ENCODE measurements around the gene NUP93.
"Not testable (repeated sequence)": the region's sequence is repeated elsewhere in the genome, so short reads cannot be mapped to it uniquely, and the experiment has no call there.

Gene NUP93

GRCh38 chr16:56883586-56883985, 153.7 kb downstream of the NUP93 start:
- no peak overlapping the region for H3K27ac ChIP-seq
- no peak for DNase-seq (ENCODE audit: low spot score)
- no peak for TF ChIP-seq CTCF (conservative IDR thresholded peaks at IDR 0.05; ENCODE audit: low read depth)
- POLR2A ChIA-PET (ENCODE audit: low non-redundant PET): no interaction called here
- CTCF ChIA-PET: interaction anchor here (0.6 to 0.7 kb wide), 2 partner anchors 88 to 853 kb away, joined by 3 to 5 read pairs; no protein-coding TSS in a partner anchor

- no peak for DNase-seq (ENCODE audit: low spot score)
- TF ChIP-seq CTCF (conservative IDR thresholded peaks at IDR 0.05; ENCODE audit: low read depth): no peak
- ChIA-PET CTCF (interaction anchor here (0.5 to 0.6 kb wide), 2 partner anchors 210 to 853 kb away, joined by 3 read pairs; no protein-coding TSS in a partner anchor), POLR2A (ENCODE audit: low non-redundant PET) (no interaction called here)
- H3K27ac ChIP-seq: no peak overlapping the region
Observed at GRCh38 chr16:56884026-56884582, 154.2 kb downstream of the NUP93 start.

- CTCF ChIA-PET: interaction anchor here (0.5 to 0.6 kb wide), 2 partner anchors 47 to 211 kb away, joined by 3 to 5 read pairs; no protein-coding TSS in a partner anchor
- DNase-seq (ENCODE audit: low spot score); POLR2A ChIA-PET (ENCODE audit: low non-redundant PET); H3K27ac ChIP-seq: not testable (repeated sequence)
Observed at GRCh38 chr16:56884929-56885328, 155.0 kb downstream of the NUP93 start.

- no peak for TF ChIP-seq CTCF (conservative IDR thresholded peaks at IDR 0.05; ENCODE audit: low read depth)
- CTCF ChIA-PET: no interaction called here
- H3K27ac ChIP-seq: no peak overlapping the region
- DNase-seq (ENCODE audit: low spot score): no peak
- POLR2A ChIA-PET (ENCODE audit: low non-redundant PET): no interaction called here
Observed at GRCh38 chr16:56885446-56886162, 155.7 kb downstream of the NUP93 start.

GRCh38 chr16:56886296-56886695, 156.4 kb downstream of the NUP93 start:
- CTCF ChIA-PET: no interaction called here
- POLR2A ChIA-PET (ENCODE audit: low non-redundant PET): no interaction called here
- TF ChIP-seq CTCF (conservative IDR thresholded peaks at IDR 0.05; ENCODE audit: low read depth): no peak
- no peak overlapping the region for H3K27ac ChIP-seq
- no peak for DNase-seq (ENCODE audit: low spot score)

GRCh38 chr16:56886826-56887225, 156.9 kb downstream of the NUP93 start:
- POLR2A ChIA-PET (ENCODE audit: low non-redundant PET): no interaction called here
- no peak for DNase-seq (ENCODE audit: low spot score)
- H3K27ac ChIP-seq: no peak overlapping the region
- TF ChIP-seq CTCF (conservative IDR thresholded peaks at IDR 0.05; ENCODE audit: low read depth): no peak
- CTCF ChIA-PET: interaction anchor here (0.6 kb wide), 1 partner anchor 50 kb away, joined by 3 read pairs; no protein-coding TSS in a partner anchor

- no peak for DNase-seq (ENCODE audit: low spot score)
- CTCF ChIA-PET: no interaction called here
- no peak for TF ChIP-seq CTCF (conservative IDR thresholded peaks at IDR 0.05; ENCODE audit: low read depth)
- POLR2A ChIA-PET (ENCODE audit: low non-redundant PET): no interaction called here
- H3K27ac ChIP-seq: no peak overlapping the region
Observed at GRCh38 chr16:56888806-56889205, 158.9 kb downstream of the NUP93 start.

All from RWPE1 (cell line).